GM23338 (cell line): ENCODE measurements around the gene ASB16. TPM values are rescaled to one million over a fixed set of nuclear protein-coding genes. Genes with fewer than 3 reads are reported as not detected.

Experiments used
- ATAC-seq: fragments of 200-7000 bp; cut with Tn5 transposase; 3 replicates; pipeline ENCODE4 v1.9.1; 2020
- DNase-seq: peaks from one replicate; pipeline ENCODE4 v3.0.0-alpha.2; 2015; ENCODE audit warnings: low spot score
- H2AFZ ChIP-seq: fragments of 200-600 bp; sonication (generic); 2 replicates; pipeline ENCODE4 v1.8.0; 2016; ENCODE audit warnings: antibody characterized with exemption, mild to moderate bottlenecking, moderate library complexity
- H3F3A ChIP-seq: fragments of 200-600 bp; sonication (generic); replicated peaks from 2 replicates; pipeline ENCODE4 v1.8.0; 2017; ENCODE audit warnings: antibody characterized with exemption, mixed run types, low read depth
- H3K27ac ChIP-seq: fragments of 200-600 bp; sonication (generic); 2 replicates; pipeline ENCODE4 v1.6.1; 2016; ENCODE audit warnings: low read depth
- H3K27me3 ChIP-seq: fragments of 200-600 bp; sonication (generic); 2 replicates; pipeline ENCODE4 v1.8.0; 2016; ENCODE audit warnings: mild to moderate bottlenecking, mixed run types, moderate library complexity; ENCODE audit not compliant: insufficient read depth
- H3K36me3 ChIP-seq: fragments of 200-600 bp; sonication (generic); 2 replicates; pipeline ENCODE4 v1.8.0; 2016; ENCODE audit warnings: mild to moderate bottlenecking; ENCODE audit not compliant: insufficient read depth
- H3K4me1 ChIP-seq: fragments of 200-600 bp; sonication (generic); 2 replicates; pipeline ENCODE4 v1.8.0; 2016; ENCODE audit warnings: mild to moderate bottlenecking, moderate library complexity; ENCODE audit not compliant: insufficient read depth
- H3K4me2 ChIP-seq: fragments of 200-600 bp; sonication (generic); 2 replicates; pipeline ENCODE4 v1.7.1; 2017; ENCODE audit warnings: mixed run types
- H3K4me3 ChIP-seq: fragments of 200-600 bp; sonication (generic); 2 replicates; pipeline ENCODE4 v1.6.1; 2016; ENCODE audit warnings: mixed run types
- H3K79me2 ChIP-seq: fragments of 200-600 bp; sonication (generic); replicated peaks from 2 replicates; pipeline ENCODE4 v1.8.0; 2017; ENCODE audit warnings: mild to moderate bottlenecking; ENCODE audit not compliant: insufficient read depth
- H3K9me2 ChIP-seq: fragments of 200-600 bp; sonication (generic); 2 replicates; pipeline ENCODE4 v1.8.0; 2017; ENCODE audit not compliant: insufficient read depth
- H4K20me1 ChIP-seq: fragments of 200-600 bp; sonication (generic); replicated peaks from 2 replicates; pipeline ENCODE4 v1.8.0; 2017; ENCODE audit warnings: mild to moderate bottlenecking; ENCODE audit not compliant: insufficient read depth
- H3K27ac Mint-ChIP-seq: 2 replicates; pipeline ENCODE4 v1.8.0; 2020; ENCODE audit warnings: inconsistent platforms, mild to moderate bottlenecking, moderate library complexity, mixed read lengths
- H3K27me3 Mint-ChIP-seq: 3 replicates; pipeline ENCODE4 v1.8.0; 2022; ENCODE audit warnings: low read depth, mild to moderate bottlenecking, moderate library complexity, mixed read lengths, inconsistent platforms; ENCODE audit not compliant: insufficient read depth, poor library complexity
- H3K36me3 Mint-ChIP-seq: 3 replicates; pipeline ENCODE4 v1.8.0; 2021; ENCODE audit warnings: low read depth, mild to moderate bottlenecking, inconsistent platforms, moderate library complexity, mixed read lengths
- H3K4me1 Mint-ChIP-seq: 3 replicates; pipeline ENCODE4 v1.8.0; 2020; ENCODE audit warnings: mild to moderate bottlenecking, inconsistent platforms, mixed read lengths
- H3K4me3 Mint-ChIP-seq: 3 replicates; pipeline ENCODE4 v1.8.0; 2021; ENCODE audit warnings: moderate library complexity, mild to moderate bottlenecking, inconsistent platforms, mixed read lengths
- H3K9me3 Mint-ChIP-seq: 3 replicates; pipeline ENCODE4 v1.8.0; 2020; ENCODE audit warnings: moderate library complexity, mild to moderate bottlenecking, inconsistent platforms, mixed read lengths
- CREB1 ChIP-seq: fragments of 250-450 bp; sonication (Bioruptor Pico); IDR thresholded peaks from 2 replicates; pipeline ENCODE4 v1.5.0; 2020; ENCODE audit warnings: low read depth, mild to moderate bottlenecking, moderate library complexity
- EZH2 ChIP-seq: fragments of 200-600 bp; sonication (generic); IDR thresholded peaks from one replicate; pipeline ENCODE4 v1.8.0; 2017; ENCODE audit warnings: antibody characterized with exemption, mild to moderate bottlenecking, low read depth; ENCODE audit not compliant: unreplicated experiment
- EZH2phosphoT487 ChIP-seq: fragments of 200-600 bp; sonication (generic); IDR thresholded peaks from one replicate; pipeline ENCODE4 v1.8.1; 2018; ENCODE audit warnings: antibody characterized with exemption; ENCODE audit not compliant: unreplicated experiment
- JUNB ChIP-seq: IDR thresholded peaks from one replicate; pipeline ENCODE4 v1.6.1; 2016; ENCODE audit warnings: antibody characterized with exemption; ENCODE audit not compliant: unreplicated experiment
- NANOG ChIP-seq: IDR thresholded peaks from 2 replicates; pipeline ENCODE4 v1.6.1; 2016; ENCODE audit warnings: antibody characterized with exemption, borderline replicate concordance
- ZNF114 ChIP-seq: fragments of 250-450 bp; sonication (Bioruptor Pico); IDR thresholded peaks from 2 replicates; pipeline ENCODE4 v1.5.0; 2020; ENCODE audit warnings: mild to moderate bottlenecking, moderate library complexity
- ZNF331 ChIP-seq: fragments of 250-450 bp; sonication (Bioruptor Pico); IDR thresholded peaks from 2 replicates; pipeline ENCODE4 v1.5.0; 2020; ENCODE audit warnings: low read depth, mild to moderate bottlenecking, moderate library complexity
- polyA plus RNA-seq: library from polyadenylated mRNA; unstranded; fragments of >200 nt; fragmentation: Nextera tagmentation; extraction: Ambion mirVana; gene quantifications from 2 replicates; pipeline ENCODE4 v1.2.1, GENCODE V29; 2016
- total RNA-seq: library from RNA; depleted of rRNA; stranded (reverse); fragments of >200 nt; shearing (Covaris generic); gene quantifications from 2 replicates; pipeline ENCODE4 v1.2.3, GENCODE V29; 2014
- TF ChIP-seq, protein P1 (sequence below): fragments of 250-450 bp; sonication (Bioruptor Pico); IDR thresholded peaks from 2 replicates; pipeline ENCODE4 v1.5.0; 2020; ENCODE audit warnings: mild to moderate bottlenecking, moderate library complexity
- TF ChIP-seq, protein P2 (sequence below), 2 experiments: fragments of 200-600 bp in 1 of 2; sonication (generic) in 1 of 2; conservative IDR thresholded peaks; 2 replicates each; pipeline versions ENCODE4 v1.5.1 to v1.6.1; 2016 to 2017; ENCODE audit warnings: antibody characterized with exemption in 2 of 2, low read depth in 2 of 2, mild to moderate bottlenecking in 2 of 2, moderate library complexity in 1 of 2
- TF ChIP-seq, protein P3 (sequence below): IDR thresholded peaks from 2 replicates; pipeline ENCODE4 v1.6.1; 2016; ENCODE audit warnings: antibody characterized with exemption

ASB16 gene
- total and polyA plus RNA-seq, 2 experiments from 2014 or later = 0.47 TPM; not detected in 1

DNA sequence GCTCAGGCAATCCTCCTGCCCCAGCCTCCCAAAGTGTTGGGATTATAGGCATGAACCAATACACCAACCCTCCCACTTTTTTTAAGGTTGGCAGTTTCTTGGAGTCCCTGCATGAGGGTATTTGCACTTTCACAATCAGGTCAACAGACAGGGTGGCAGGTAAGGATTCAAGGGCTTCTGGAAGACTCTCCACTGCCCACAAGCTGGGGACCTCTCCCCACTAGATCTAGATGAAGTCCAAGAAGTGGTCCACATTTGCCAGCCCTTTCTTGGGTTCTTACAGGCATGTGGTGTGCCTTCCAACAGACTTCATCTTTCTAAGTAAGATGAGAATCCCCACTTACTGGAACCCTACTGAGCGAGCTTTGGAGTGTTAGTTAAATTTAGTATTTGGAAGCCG, 3.9 kb downstream of the ASB16 start (continued):
- TF ChIP-seq, protein P1, sequence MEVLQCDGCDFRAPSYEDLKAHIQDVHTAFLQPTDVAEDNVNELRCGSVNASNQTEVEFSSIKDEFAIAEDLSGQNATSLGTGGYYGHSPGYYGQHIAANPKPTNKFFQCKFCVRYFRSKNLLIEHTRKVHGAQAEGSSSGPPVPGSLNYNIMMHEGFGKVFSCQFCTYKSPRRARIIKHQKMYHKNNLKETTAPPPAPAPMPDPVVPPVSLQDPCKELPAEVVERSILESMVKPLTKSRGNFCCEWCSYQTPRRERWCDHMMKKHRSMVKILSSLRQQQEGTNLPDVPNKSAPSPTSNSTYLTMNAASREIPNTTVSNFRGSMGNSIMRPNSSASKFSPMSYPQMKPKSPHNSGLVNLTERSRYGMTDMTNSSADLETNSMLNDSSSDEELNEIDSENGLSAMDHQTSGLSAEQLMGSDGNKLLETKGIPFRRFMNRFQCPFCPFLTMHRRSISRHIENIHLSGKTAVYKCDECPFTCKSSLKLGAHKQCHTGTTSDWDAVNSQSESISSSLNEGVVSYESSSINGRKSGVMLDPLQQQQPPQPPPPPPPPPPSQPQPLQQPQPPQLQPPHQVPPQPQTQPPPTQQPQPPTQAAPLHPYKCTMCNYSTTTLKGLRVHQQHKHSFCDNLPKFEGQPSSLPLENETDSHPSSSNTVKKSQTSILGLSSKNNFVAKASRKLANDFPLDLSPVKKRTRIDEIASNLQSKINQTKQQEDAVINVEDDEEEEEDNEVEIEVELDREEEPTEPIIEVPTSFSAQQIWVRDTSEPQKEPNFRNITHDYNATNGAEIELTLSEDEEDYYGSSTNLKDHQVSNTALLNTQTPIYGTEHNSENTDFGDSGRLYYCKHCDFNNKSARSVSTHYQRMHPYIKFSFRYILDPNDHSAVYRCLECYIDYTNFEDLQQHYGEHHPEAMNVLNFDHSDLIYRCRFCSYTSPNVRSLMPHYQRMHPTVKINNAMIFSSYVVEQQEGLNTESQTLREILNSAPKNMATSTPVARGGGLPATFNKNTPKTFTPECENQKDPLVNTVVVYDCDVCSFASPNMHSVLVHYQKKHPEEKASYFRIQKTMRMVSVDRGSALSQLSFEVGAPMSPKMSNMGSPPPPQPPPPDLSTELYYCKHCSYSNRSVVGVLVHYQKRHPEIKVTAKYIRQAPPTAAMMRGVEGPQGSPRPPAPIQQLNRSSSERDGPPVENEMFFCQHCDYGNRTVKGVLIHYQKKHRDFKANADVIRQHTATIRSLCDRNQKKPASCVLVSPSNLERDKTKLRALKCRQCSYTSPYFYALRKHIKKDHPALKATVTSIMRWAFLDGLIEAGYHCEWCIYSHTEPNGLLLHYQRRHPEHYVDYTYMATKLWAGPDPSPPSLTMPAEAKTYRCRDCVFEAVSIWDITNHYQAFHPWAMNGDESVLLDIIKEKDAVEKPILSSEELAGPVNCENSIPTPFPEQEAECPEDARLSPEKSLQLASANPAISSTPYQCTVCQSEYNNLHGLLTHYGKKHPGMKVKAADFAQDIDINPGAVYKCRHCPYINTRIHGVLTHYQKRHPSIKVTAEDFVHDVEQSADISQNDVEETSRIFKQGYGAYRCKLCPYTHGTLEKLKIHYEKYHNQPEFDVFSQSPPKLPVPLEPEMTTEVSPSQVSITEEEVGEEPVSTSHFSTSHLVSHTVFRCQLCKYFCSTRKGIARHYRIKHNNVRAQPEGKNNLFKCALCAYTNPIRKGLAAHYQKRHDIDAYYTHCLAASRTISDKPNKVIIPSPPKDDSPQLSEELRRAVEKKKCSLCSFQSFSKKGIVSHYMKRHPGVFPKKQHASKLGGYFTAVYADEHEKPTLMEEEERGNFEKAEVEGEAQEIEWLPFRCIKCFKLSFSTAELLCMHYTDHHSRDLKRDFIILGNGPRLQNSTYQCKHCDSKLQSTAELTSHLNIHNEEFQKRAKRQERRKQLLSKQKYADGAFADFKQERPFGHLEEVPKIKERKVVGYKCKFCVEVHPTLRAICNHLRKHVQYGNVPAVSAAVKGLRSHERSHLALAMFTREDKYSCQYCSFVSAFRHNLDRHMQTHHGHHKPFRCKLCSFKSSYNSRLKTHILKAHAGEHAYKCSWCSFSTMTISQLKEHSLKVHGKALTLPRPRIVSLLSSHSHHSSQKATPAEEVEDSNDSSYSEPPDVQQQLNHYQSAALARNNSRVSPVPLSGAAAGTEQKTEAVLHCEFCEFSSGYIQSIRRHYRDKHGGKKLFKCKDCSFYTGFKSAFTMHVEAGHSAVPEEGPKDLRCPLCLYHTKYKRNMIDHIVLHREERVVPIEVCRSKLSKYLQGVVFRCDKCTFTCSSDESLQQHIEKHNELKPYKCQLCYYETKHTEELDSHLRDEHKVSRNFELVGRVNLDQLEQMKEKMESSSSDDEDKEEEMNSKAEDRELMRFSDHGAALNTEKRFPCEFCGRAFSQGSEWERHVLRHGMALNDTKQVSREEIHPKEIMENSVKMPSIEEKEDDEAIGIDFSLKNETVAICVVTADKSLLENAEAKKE (CRISPR knock-in tag) = no peak
- TF ChIP-seq JUNB = no peak

DNA sequence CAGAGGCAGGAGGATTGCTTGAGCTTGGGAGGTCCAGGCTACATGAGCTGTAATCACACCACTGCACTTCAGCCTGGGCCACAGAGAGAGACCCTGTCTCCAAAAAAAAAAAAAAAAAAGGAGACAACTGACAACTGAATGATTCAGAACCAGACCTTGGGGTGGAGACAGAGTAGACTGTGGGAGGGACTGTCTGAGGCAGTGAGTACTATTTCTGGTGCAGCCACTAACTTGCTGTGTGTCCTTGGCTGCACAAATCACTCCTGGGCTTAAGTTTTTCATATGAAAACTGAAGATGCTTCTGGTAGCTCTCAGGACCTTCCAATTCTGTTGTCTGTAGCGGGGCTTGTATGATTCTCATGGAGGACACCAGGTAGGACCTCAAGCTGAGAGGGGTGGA, 5.8 kb downstream of the ASB16 start:
- no peak for DNase-seq
- Histone ChIP-seq H3K27me3 (no peaks in the 10 kb centered on the region), H3K9me2 (no peaks in the 10 kb centered on the region), H3K4me3 (no peak overlapping the region), H3F3A (0 out of 2 replicates have a peak, but pooled peaks cover 9% of the 10 kb centered on the region), H3K36me3 (no peaks in the 10 kb centered on the region), H3K4me2 (no peak overlapping the region), H4K20me1 (peaks cover 6% of the 10 kb centered on the region; the same call in 1 of the 2 replicates), H3K27ac (no peak overlapping the region), H2AFZ (no peak overlapping the region), H3K4me1 (no peaks in the 10 kb centered on the region), H3K79me2 (no peaks in the 10 kb centered on the region)
- Mint-ChIP-seq H3K4me3 (no peak overlapping the region; the same call in 2 of the 3 replicates), H3K4me1 (no peaks in the 10 kb centered on the region; the same call in 1 of the 3 replicates), H3K36me3 (peaks cover 32% of the 10 kb centered on the region), H3K27me3 (peaks cover 7% of the 10 kb centered on the region), H3K9me3 (peaks cover 3% of the 10 kb centered on the region; the same call in 1 of the 3 replicates), H3K27ac (no peak overlapping the region)
- no peak for ATAC-seq
- TF ChIP-seq, protein P2, sequence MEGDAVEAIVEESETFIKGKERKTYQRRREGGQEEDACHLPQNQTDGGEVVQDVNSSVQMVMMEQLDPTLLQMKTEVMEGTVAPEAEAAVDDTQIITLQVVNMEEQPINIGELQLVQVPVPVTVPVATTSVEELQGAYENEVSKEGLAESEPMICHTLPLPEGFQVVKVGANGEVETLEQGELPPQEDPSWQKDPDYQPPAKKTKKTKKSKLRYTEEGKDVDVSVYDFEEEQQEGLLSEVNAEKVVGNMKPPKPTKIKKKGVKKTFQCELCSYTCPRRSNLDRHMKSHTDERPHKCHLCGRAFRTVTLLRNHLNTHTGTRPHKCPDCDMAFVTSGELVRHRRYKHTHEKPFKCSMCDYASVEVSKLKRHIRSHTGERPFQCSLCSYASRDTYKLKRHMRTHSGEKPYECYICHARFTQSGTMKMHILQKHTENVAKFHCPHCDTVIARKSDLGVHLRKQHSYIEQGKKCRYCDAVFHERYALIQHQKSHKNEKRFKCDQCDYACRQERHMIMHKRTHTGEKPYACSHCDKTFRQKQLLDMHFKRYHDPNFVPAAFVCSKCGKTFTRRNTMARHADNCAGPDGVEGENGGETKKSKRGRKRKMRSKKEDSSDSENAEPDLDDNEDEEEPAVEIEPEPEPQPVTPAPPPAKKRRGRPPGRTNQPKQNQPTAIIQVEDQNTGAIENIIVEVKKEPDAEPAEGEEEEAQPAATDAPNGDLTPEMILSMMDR (conservative IDR thresholded peaks at IDR 0.05; ENCODE audit: low read depth in 2 of 2) = no peak
- TF ChIP-seq NANOG (no peak), EZH2 (no peak), CREB1 (CRISPR knock-in tag) (no peak), ZNF331 (CRISPR knock-in tag) (no peak), EZH2phosphoT487 (no peak), ZNF114 (CRISPR knock-in tag) (no peak)
- TF ChIP-seq, protein P3, sequence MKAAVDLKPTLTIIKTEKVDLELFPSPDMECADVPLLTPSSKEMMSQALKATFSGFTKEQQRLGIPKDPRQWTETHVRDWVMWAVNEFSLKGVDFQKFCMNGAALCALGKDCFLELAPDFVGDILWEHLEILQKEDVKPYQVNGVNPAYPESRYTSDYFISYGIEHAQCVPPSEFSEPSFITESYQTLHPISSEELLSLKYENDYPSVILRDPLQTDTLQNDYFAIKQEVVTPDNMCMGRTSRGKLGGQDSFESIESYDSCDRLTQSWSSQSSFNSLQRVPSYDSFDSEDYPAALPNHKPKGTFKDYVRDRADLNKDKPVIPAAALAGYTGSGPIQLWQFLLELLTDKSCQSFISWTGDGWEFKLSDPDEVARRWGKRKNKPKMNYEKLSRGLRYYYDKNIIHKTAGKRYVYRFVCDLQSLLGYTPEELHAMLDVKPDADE = no peak
